Hematopoietic multipotent progenitor cell treated with erythropoietin and hydrocortisone succinate and interleukin-3 and kit ligand, for 17 days (in vitro differentiated cells): ENCODE measurements around the gene SLC29A1.
"Not testable (repeated sequence)": the region's sequence is repeated elsewhere in the genome, so short reads cannot be mapped to it uniquely, and the experiment has no call there.

Experiments
- DNase-seq: peaks from one replicate; pipeline ENCODE4 v3.0.0-alpha.2; 2015; ENCODE audit warnings: low spot score

SLC29A1 gene

GRCh38 chr6:44194326-44194725 lies 29.1 kb upstream of the SLC29A1 start:
- no peak for DNase-seq

GRCh38 chr6:44196351-44196750 lies 27.0 kb upstream of the SLC29A1 start:
- DNase-seq: not testable (repeated sequence)

GRCh38 chr6:44198684-44199083 lies 24.7 kb upstream of the SLC29A1 start:
- DNase-seq: no peak

DNA sequence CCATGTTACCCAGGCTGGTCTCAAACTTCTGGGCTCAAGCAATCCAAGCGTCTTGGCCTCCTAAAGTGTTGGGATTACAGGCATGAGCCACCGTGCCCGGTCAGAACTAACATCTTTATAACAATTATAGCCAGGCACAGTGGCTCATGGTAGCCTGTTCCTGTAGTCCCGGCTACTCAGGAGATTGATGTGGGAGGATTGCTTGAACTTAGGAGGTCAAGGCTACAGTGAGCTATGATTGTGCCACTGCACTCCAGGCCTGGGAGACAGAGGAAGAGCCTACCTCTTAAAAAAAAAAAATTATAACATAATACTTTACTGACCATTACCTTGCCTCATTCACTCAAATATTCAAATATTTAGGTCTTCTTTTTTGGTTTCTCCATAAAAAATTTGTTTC lies 23.5 kb upstream of the SLC29A1 start:
- DNase-seq: no peak

GRCh38 chr6:44201200-44201599 lies 22.2 kb upstream of the SLC29A1 start:
- DNase-seq: no peak

DNA sequence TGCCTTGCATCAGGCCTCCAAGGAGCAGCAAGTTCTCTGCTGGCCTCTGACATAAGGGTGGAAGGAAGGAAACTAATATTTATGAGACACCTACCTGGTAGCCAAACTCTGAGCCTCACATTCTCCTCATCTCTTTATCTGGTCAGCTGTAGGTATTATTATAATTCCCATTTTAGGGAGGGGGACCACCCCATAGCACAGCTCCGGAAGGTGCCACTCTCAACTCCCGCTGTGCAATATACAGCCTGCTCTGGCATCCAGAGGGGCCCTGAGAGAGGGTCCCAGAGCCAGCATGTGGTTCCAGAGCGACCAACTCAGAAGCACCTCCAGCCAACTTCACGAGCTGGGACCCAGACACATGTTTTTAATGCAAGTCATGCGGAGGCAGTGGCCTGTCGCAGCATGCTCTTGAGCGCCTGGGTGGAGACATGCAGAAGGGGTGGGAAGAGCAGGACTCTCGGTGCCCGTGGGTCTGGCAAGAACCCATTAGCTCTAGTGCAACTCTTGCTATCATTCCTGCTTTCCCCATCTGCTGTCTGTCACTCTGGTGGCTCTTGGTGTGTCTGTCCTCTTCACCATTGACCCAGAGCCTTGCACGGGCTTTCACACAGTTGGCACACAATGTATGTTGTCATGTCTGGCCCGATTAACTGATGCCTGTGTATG lies 21.6 kb upstream of the SLC29A1 start:
- no peak for DNase-seq

DNA sequence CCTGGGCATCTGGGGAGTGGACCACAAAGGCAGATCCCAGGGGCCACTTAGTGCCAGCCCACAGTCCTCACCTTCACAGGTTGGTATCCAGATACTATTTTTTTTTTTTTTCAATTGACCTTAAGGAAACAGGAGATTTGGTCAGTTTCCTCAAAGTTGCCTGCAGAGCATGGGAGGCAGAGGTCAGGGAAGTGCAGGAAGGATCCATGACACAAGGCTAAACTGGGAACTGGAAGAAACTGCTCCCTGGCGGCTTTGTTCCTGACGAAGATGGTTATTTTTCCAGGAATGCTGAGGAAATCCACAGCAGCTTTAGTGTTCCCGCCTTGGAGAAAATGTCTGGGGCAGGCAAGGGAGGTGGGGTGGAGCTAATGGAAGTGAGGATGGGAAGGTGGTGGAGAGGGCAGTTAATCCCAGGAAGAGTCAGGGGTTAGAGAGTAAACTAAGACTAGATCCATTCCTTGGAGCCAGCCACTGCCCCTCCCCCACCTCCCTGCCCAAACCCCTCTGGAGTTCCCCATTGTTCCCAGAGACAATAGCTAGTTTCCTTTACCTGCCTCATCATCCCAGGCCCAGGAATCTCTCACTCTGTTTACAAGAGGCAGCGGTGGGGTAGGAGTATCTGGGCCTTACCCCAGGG lies 20.9 kb upstream of the SLC29A1 start:
- DNase-seq: no peak

- no peak for DNase-seq
Observed at GRCh38 chr6:44202972-44203750, 20.2 kb upstream of the SLC29A1 start.

GRCh38 chr6:44203955-44204354 lies 19.4 kb upstream of the SLC29A1 start:
- no peak for DNase-seq

- no peak for DNase-seq
Observed at GRCh38 chr6:44207966-44208365, 15.4 kb upstream of the SLC29A1 start.

DNA sequence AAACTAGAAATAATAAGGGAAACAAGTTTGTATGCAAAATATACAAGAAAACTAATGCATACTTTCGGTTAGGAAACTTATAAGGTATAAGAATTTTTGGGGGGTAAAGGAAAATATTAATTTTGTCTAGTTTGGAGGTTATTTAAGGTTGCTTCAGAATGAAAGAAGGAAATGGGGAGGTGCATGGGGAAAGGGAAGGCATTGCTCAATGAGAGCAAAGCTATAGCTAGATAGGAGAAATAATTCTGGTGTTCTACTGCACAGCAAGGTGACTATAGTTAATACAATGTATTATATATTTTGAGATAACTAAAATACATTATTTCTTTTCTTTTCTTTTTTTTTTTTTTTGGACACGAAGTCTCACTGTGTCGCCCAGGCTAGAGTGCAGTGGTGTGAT lies 12.1 kb upstream of the SLC29A1 start:
- DNase-seq: no peak

- DNase-seq: no peak
Observed at GRCh38 chr6:44214307-44214706, 9.1 kb upstream of the SLC29A1 start.

GRCh38 chr6:44216677-44217331 lies 6.6 kb upstream of the SLC29A1 start, which contains the start of gene MYMX:
TSS of gene MYMX (plus strand) at chr6:44216926. CDS start at chr6:44217472, 546 bp downstream.
- DNase-seq: no peak

DNA sequence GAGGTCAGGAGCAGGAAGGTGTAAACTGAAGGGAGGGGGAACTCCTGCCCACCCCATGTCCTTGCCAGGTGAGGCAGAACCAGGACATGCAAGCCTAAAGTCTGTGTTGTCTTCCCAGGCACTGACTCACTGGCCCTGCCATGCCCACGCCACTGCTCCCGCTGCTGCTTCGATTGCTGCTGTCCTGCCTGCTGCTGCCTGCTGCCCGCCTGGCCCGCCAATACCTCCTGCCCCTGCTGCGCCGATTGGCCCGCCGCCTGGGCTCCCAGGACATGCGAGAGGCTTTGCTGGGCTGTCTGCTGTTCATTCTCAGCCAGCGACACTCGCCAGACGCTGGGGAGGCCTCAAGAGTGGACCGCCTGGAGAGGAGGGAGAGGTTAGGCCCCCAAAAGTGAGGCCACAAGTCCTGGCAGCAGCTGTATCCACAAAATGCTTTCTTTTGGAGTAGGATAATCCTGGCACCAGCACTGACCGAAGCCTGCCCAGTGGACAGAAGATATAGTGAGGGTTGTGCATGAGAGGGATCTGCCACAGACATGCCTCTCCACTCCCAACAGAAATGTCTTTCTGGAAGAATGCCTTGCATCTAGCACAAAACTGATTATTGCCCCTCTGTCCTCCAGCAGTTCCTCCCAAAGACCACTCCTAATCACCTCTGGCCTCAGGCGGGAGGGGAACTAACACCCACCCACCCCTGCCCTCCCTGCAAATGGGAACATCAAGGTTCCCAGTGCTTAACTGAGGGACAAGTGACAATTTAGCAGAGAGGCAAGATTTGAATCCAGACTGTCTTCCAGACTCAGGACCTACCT lies 5.9 kb upstream of the SLC29A1 start:
- no peak for DNase-seq

DNA sequence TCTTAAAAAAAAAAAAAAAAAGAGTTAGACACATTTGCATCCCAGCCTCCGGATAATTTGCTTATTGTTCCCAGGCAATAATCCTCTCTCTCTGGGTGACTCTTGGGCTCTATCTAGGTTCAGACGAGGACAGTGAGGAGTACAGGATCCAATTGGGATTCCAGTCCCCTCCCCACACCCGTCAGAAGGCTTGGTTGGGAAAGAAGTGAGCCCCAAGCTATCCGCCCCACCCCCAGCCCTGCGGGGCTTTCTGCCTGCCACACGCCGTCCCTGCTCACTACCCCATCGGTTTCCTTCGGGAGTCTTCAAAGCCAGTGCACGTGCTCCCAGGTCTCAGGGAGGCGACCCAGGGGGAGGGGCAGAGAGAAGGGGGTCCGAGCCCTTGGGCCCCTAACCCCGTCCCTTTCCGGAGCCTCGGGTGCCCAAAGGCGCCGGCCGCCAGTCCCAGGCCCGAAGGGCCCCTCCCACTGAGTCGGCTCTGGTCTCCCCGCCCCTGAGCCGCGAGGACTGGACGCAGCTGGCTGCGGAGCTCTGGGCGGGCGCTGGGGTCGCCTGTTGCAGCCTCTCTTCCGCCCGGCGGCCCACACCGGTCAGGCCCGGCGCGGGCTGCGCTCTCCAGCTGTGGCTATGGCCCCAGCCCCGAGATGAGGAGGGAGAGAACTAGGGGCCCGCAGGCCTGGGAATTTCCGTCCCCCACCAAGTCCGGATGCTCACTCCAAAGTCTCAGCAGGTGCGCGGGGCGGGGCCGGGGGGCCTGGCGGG lies 4.2 kb upstream of the SLC29A1 start:
- no peak for DNase-seq

- no peak for DNase-seq
Observed at GRCh38 chr6:44219815-44220784, 3.3 kb upstream of the SLC29A1 start.

GRCh38 chr6:44220913-44221290 lies 2.5 kb upstream of the SLC29A1 start:
- DNase-seq: no peak

DNA sequence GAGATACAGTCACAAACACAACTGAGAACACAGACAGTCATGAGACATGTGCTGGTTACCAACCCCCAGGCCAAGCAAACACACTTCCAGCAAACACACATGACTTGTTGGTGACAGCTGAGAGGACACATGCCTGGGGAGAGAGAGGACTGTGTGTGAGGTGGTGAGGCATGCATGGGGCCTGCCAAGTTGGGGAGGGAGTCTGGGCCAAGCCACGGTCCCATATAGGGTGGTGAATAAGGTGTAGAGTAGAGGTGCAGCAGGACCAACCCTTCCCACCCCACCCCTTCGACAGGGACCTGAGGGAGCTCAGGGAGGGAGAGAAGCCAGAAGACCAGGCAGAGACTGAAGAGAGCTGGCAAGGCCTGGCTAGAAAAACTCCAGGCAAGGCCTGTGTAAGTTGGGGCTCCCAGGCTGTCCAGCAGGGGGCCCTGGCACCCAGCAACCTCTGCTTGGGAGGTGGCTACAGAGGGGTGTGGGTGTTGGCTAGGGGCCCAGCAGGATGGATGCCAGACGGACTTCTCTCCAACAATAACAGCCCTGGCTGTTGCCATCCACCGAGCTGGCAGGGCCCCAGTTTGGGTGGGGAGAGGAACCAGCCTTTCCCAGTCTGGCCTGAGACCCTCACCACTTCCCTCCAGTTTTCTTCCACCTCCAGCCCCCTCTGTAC lies 2.0 kb upstream of the SLC29A1 start:
- peak; percentile 96 for DNase-seq

DNA sequence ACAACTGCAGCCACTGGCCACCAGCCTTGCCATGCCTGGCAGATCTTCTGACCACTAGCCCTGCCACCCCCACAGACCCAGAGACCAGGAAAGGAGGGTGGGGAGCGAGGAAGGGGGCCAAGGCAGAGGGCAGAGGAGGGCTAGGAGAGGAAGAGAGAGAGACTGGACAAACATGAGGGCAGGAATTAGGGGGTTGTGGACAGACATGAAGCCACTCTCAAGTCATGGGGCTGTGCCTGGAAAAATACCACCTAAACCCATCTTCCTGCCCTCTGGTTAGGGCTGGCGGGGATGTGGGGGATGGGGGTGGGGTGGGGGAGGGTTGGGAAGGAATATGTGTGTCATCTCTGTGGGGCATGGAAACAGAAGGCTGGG lies 1.4 kb upstream of the SLC29A1 start:
- DNase-seq: no peak
